LNCaP clone FGC (cell line): ENCODE measurements around the gene MACROD2.

Experiments used
- DNase-seq: peaks from one replicate; pipeline ENCODE4 v3.0.0-alpha.2; 2011; ENCODE audit warnings: low read depth
- H3K4me3 ChIP-seq: 2 replicates; pipeline ENCODE4 v1.5.1; 2011; ENCODE audit warnings: mild to moderate bottlenecking, low read depth, low read length, control low read depth
- CTCF ChIP-seq: IDR thresholded peaks from 2 replicates; pipeline ENCODE4 v1.5.1; 2012; ENCODE audit warnings: mild to moderate bottlenecking; ENCODE audit not compliant: control insufficient read depth, insufficient read depth; ENCODE audit errors: extremely low read depth

Gene MACROD2

GRCh38 chr20:15692570-15692969 lies 1697.3 kb downstream of the MACROD2 start:
- no peak for TF ChIP-seq CTCF
- no peak for DNase-seq

GRCh38 chr20:15699431-15700146 lies 1704.3 kb downstream of the MACROD2 start:
- no peak for TF ChIP-seq CTCF
- DNase-seq, result no peak
- H3K4me3 ChIP-seq, result no peak overlapping the region

More at GRCh38 chr20:15692570-15692969, 1697.3 kb downstream of the MACROD2 start:
- no peak overlapping the region for H3K4me3 ChIP-seq

GRCh38 chr20:15700147-15700765 lies 1704.9 kb downstream of the MACROD2 start:
- no peak for TF ChIP-seq CTCF
- no peak overlapping the region for H3K4me3 ChIP-seq
- no peak for DNase-seq

GRCh38 chr20:15702161-15702560 lies 1706.8 kb downstream of the MACROD2 start:
- H3K4me3 ChIP-seq, result no peak overlapping the region
- DNase-seq, result no peak
- no peak for TF ChIP-seq CTCF

GRCh38 chr20:15703171-15703911 lies 1708.0 kb downstream of the MACROD2 start:
- DNase-seq, result no peak
- no peak overlapping the region for H3K4me3 ChIP-seq

GRCh38 chr20:15705975-15706374 lies 1710.7 kb downstream of the MACROD2 start:
- no peak for DNase-seq
- H3K4me3 ChIP-seq, result no peak overlapping the region
- no peak for TF ChIP-seq CTCF

More at GRCh38 chr20:15703171-15703911, 1708.0 kb downstream of the MACROD2 start:
- TF ChIP-seq CTCF, result no peak
